Colonic mucosa (tissue), 4 donors: Measurements from ENCODE around the gene YBX3. TPM values are rescaled to one million over a fixed set of nuclear protein-coding genes. Genes with fewer than 3 reads are reported as not detected.

ENCODE experiments used
- DNase-seq: peaks from one replicate; pipeline ENCODE4 v3.0.0-alpha.2; 2020
- H3K27ac ChIP-seq: fragments of 200-600 bp; one replicate; pipeline ENCODE4 v1.8.0; 2021
- H3K27me3 ChIP-seq: fragments of 200-600 bp; one replicate; pipeline ENCODE4 v1.8.0; 2021
- H3K36me3 ChIP-seq: fragments of 200-600 bp; one replicate; pipeline ENCODE4 v1.8.0; 2021
- H3K4me1 ChIP-seq: fragments of 200-600 bp; one replicate; pipeline ENCODE4 v1.8.0; 2021; ENCODE audit warnings: mild to moderate bottlenecking
- H3K4me3 ChIP-seq: fragments of 200-600 bp; one replicate; pipeline ENCODE4 v1.8.0; 2021
- H3K9ac ChIP-seq, 2 donors: one replicate each; pipeline ENCODE4 v1.7.0; 2013; ENCODE audit warnings: control low read depth in 2 of 2, low read depth in 2 of 2, low read length in 2 of 2
- H3K9me3 ChIP-seq: fragments of 200-600 bp; one replicate; pipeline ENCODE4 v1.8.0; 2021
- intact Hi-C: fragments of 100-400 bp; cut with DNase I; formaldehyde crosslinking; loops from one replicate; pipeline ENCODE4 v1.14.1; 2022
- total RNA-seq, 2 donors: library from RNA; stranded (reverse); fragmentation: NEBNext Ultra II Directional in 1 of 2; extraction: Animal tissue kit (Norgen Biotek cat#: 25700) in 1 of 2; gene quantifications; one replicate each; pipeline ENCODE4 v1.2.1, GENCODE V29; 2021
- TF ChIP-seq, protein P1 (sequence below): fragments of 200-600 bp; IDR thresholded peaks from one replicate; pipeline ENCODE4 v1.8.0; 2022; ENCODE audit warnings: antibody characterized with exemption, mild to moderate bottlenecking
- donor health status: healthy.
- donor health status: DM: no; HTN: no; CAD: no.
- donor health status: DM: no; HTN: no; CAD: no.

YBX3 gene
- total RNA-seq, 2 donors from 2014 or later, result 162 to 166 TPM

DNA sequence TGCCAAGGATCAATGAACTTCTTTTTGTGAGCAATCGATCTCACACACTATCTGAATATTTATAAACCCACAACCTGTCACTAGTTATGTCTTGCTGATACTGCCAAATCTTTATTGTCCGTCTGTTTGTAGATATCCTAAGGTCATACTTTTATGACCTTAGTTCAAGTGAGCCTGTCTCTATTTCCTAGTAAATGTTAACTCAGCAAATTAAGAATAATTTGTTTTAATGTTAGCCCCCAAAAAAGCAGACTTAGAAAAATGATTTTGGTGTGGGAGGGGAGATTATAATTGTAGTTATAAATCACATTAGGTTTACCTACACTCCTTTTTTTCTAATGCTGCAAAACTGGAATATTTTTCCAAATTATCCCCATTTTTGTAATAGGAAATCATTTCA, 58.6 kb downstream of the YBX3 start:
- H3K9ac ChIP-seq, result no peak overlapping the region
- intact Hi-C loops, result no loop called here
- no peaks in the 10 kb centered on the region for H3K4me1 ChIP-seq
- H3K9me3 ChIP-seq, result no peaks in the 10 kb centered on the region
- TF ChIP-seq, protein P1, sequence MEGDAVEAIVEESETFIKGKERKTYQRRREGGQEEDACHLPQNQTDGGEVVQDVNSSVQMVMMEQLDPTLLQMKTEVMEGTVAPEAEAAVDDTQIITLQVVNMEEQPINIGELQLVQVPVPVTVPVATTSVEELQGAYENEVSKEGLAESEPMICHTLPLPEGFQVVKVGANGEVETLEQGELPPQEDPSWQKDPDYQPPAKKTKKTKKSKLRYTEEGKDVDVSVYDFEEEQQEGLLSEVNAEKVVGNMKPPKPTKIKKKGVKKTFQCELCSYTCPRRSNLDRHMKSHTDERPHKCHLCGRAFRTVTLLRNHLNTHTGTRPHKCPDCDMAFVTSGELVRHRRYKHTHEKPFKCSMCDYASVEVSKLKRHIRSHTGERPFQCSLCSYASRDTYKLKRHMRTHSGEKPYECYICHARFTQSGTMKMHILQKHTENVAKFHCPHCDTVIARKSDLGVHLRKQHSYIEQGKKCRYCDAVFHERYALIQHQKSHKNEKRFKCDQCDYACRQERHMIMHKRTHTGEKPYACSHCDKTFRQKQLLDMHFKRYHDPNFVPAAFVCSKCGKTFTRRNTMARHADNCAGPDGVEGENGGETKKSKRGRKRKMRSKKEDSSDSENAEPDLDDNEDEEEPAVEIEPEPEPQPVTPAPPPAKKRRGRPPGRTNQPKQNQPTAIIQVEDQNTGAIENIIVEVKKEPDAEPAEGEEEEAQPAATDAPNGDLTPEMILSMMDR, result no peak
- H3K27ac ChIP-seq, result no peak overlapping the region
- H3K27me3 ChIP-seq, result no peaks in the 10 kb centered on the region
- H3K36me3 ChIP-seq, result no peaks in the 10 kb centered on the region
- no peak overlapping the region for H3K4me3 ChIP-seq
- no peak for DNase-seq

GRCh38 chr12:10663869-10664268, 59.3 kb downstream of the YBX3 start:
- no peaks in the 10 kb centered on the region for H3K4me1 ChIP-seq
- DNase-seq, result no peak
- intact Hi-C loops, result no loop called here
- no peak overlapping the region for H3K4me3 ChIP-seq
- no peak overlapping the region for H3K27ac ChIP-seq
- no peaks in the 10 kb centered on the region for H3K36me3 ChIP-seq
- no peaks in the 10 kb centered on the region for H3K9me3 ChIP-seq
- no peak overlapping the region for H3K9ac ChIP-seq
- TF ChIP-seq, protein P1, result no peak
- no peaks in the 10 kb centered on the region for H3K27me3 ChIP-seq

GRCh38 chr12:10661338-10661737, 61.8 kb downstream of the YBX3 start:
- no peaks in the 10 kb centered on the region for H3K9me3 ChIP-seq
- TF ChIP-seq, protein P1, result no peak
- no peak overlapping the region for H3K9ac ChIP-seq
- intact Hi-C loops, result no loop called here
- no peaks in the 10 kb centered on the region for H3K36me3 ChIP-seq
- H3K27me3 ChIP-seq, result no peaks in the 10 kb centered on the region
- no peaks in the 10 kb centered on the region for H3K4me1 ChIP-seq
- H3K4me3 ChIP-seq, result no peak overlapping the region
- peak overlapping the region; percentile 10 for H3K27ac ChIP-seq
- DNase-seq, result peak; percentile 67

- no peaks in the 10 kb centered on the region for H3K36me3 ChIP-seq
- intact Hi-C loops, result no loop called here
- no peaks in the 10 kb centered on the region for H3K27me3 ChIP-seq
- no peak for DNase-seq
- H3K9me3 ChIP-seq, result no peaks in the 10 kb centered on the region
- no peak overlapping the region for H3K4me3 ChIP-seq
- H3K27ac ChIP-seq, result no peak overlapping the region
- H3K4me1 ChIP-seq, result no peaks in the 10 kb centered on the region
- TF ChIP-seq, protein P1, result no peak
- no peak overlapping the region for H3K9ac ChIP-seq
Measured at GRCh38 chr12:10654003-10654402, 69.1 kb downstream of the YBX3 start.

DNA sequence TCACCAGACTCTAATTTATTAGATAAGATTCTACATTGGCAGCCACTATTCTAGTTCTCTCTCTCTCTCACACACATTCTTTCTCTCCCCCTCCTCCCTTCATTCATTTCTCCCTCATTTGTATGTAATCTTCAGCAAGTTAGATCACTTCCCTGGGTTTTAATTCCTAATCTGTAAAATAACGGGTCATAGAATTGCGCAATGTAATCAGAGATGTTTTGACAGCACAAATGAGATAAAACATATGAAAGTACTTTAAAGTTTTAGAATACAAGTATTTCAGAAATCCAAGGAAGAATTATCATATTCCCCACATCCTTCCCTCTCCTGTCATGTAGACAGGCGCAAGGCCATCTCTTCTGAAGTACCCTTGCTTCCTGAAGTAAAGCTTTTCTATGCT, 70.9 kb downstream of the YBX3 start:
- no peak for DNase-seq
- Histone ChIP-seq H3K27me3 (no peaks in the 10 kb centered on the region), H3K4me1 (no peaks in the 10 kb centered on the region), H3K9ac (no peak overlapping the region), H3K9me3 (no peaks in the 10 kb centered on the region), H3K4me3 (no peak overlapping the region), H3K36me3 (no peaks in the 10 kb centered on the region), H3K27ac (peak overlapping the region; percentile 50)
- intact Hi-C loops, result no loop called here
- TF ChIP-seq, protein P1, result no peak

Other genes starting within 250 kb of the YBX3 start
- 1 to 10 TPM in 1 of 2 donors, under 1 TPM in 1; 0.77 to 2.7 TPM for gene EIF2S3B, start 217.4 kb downstream of the YBX3 start, total RNA-seq
- gene MAGOHB, start 109.7 kb downstream of the YBX3 start, total RNA-seq, result 10 to 100 TPM; 13.9 to 38.1 TPM
- 10 to 100 TPM; 24.5 to 53.3 TPM for gene STYK1, start 49.3 kb downstream of the YBX3 start, total RNA-seq
- gene TAS2R7, start 79.3 kb upstream of the YBX3 start, total RNA-seq, result not detected
- gene TAS2R8, start 84.0 kb upstream of the YBX3 start, total RNA-seq, result not detected
- gene TAS2R9, start 86.8 kb upstream of the YBX3 start, total RNA-seq, result not detected
- not detected for gene TAS2R10, start 103.0 kb upstream of the YBX3 start, total RNA-seq
- gene PRR4, start 126.2 kb upstream of the YBX3 start, total RNA-seq, result 1 to 10 TPM in 1 of 2 donors, under 1 TPM in 1; 0.72 to 1.0 TPM
- gene PRH1, start 160.9 kb upstream of the YBX3 start, total RNA-seq, result 10 to 100 TPM in 1 of 2 donors, 1 to 10 TPM in 1; 7.4 to 12.3 TPM
- 1 to 10 TPM in 1 of 2 donors, under 1 TPM in 1; 0.91 to 1.0 TPM for gene TAS2R13, start 186.2 kb upstream of the YBX3 start, total RNA-seq
- gene PRH2, start 205.9 kb upstream of the YBX3 start, total RNA-seq, result not detected
- gene TAS2R14, start 215.9 kb upstream of the YBX3 start, total RNA-seq, result 1 to 10 TPM; 1.3 to 1.8 TPM